Measurements from ENCODE around the gene FADS6. TPM values are rescaled to one million over a fixed set of nuclear protein-coding genes. Genes with fewer than 3 reads are reported as not detected.

FADS6 gene
- total and polyA plus RNA-seq, 2 experiments from 2014 or later, result 0.42 to 0.73 TPM

- TF ChIP-seq ETS1 (IDR thresholded peaks at IDR 0.05), result no peak
- no peak for TF ChIP-seq ZNF331 (CRISPR knock-in tag; IDR thresholded peaks at IDR 0.05; ENCODE audit: low read depth)
- no peak for TF ChIP-seq EZH2 (IDR thresholded peaks at IDR 0.05; ENCODE audit: low read depth, unreplicated experiment)
- TF ChIP-seq POLR2AphosphoS5 (IDR thresholded peaks at IDR 0.05; ENCODE audit: low read depth), result no peak
- TF ChIP-seq STAT1 (IDR thresholded peaks at IDR 0.05; ENCODE audit: unreplicated experiment), result no peak
Measured at GRCh38 chr17:74921026-74921681, 27.7 kb upstream of the FADS6 start (continued).

- no peaks in the 10 kb centered on the region for H3K9me2 ChIP-seq (ENCODE audit: insufficient read depth)
- no peaks in the 10 kb centered on the region for H4K20me1 ChIP-seq (replicated peaks; ENCODE audit: insufficient read depth)
- TF ChIP-seq ZNF114 (CRISPR knock-in tag; IDR thresholded peaks at IDR 0.05) (no peak), ZNF462 (CRISPR knock-in tag; IDR thresholded peaks at IDR 0.05) (no peak), REST (IDR thresholded peaks at IDR 0.05; ENCODE audit: unreplicated experiment) (no peak), ETS1 (IDR thresholded peaks at IDR 0.05) (no peak)
- H3K9me3 Mint-ChIP-seq, result no peaks in the 10 kb centered on the region
- no peaks in the 10 kb centered on the region for H3F3A ChIP-seq (replicated peaks; ENCODE audit: low read depth)
- H2AFZ ChIP-seq, result peak overlapping the region; percentile 47; the same call in 1 of the 2 replicates
- H3K36me3 Mint-ChIP-seq (ENCODE audit: low read depth), result no peaks in the 10 kb centered on the region
- DNase-seq (ENCODE audit: low spot score) (peak; percentile 36), ATAC-seq (peak; percentile 12)
- no peak overlapping the region for H3K27ac ChIP-seq (ENCODE audit: low read depth)
- no peak overlapping the region for H3K27ac Mint-ChIP-seq
- peaks cover 16% of the 10 kb centered on the region for H3K4me1 ChIP-seq (ENCODE audit: insufficient read depth)
- H3K4me3 Mint-ChIP-seq, result no peak overlapping the region; the same call in 2 of the 3 replicates
- H3K79me2 ChIP-seq (replicated peaks; ENCODE audit: insufficient read depth), result no peaks in the 10 kb centered on the region
- H3K27me3 Mint-ChIP-seq (ENCODE audit: insufficient read depth, low read depth, poor library complexity), result peaks cover 42% of the 10 kb centered on the region
- peak overlapping the region; percentile 26; the same call in 1 of the 2 replicates for H3K4me2 ChIP-seq
- no peak overlapping the region for H3K4me3 ChIP-seq
- no peaks in the 10 kb centered on the region for H3K36me3 ChIP-seq (ENCODE audit: insufficient read depth)
- H3K4me1 Mint-ChIP-seq, result peaks cover 7% of the 10 kb centered on the region
- H3K27me3 ChIP-seq (ENCODE audit: insufficient read depth), result peaks cover 50% of the 10 kb centered on the region
Measured at GRCh38 chr17:74920642-74921025, 27.2 kb upstream of the FADS6 start.

Measured in GM23338 (cell line).